A549 (cell line): ENCODE results near the gene STK26. TPM values are rescaled to one million over a fixed set of nuclear protein-coding genes. Genes with fewer than 3 reads are reported as not detected.
"Not testable (repeated sequence)": the region's sequence is repeated elsewhere in the genome, so short reads cannot be mapped to it uniquely, and the experiment has no call there.

Experiments
- ATAC-seq, 2 experiments: fragments of 200-7000 bp in 1 of 2; fragments of >200 bp in 1 of 2; cut with Nextera tagmentation in 1 of 2; cut with Tn5 transposase in 1 of 2; 3 replicates each; pipeline versions ENCODE4 v1.8.0 to v1.9.1; 2018 to 2020; ENCODE audit warnings: mild to moderate bottlenecking in 1 of 2, moderate library complexity in 1 of 2
- CTCF ChIA-PET: fragments of 300-600 bp; sonication (Branson Sonifier 250); formaldehyde crosslinking; extraction: SDS; loops from one replicate; lab custom pipeline; 2021; ENCODE audit warnings: antibody characterized with exemption, inconsistent platforms; lab: Yijun Ruan, JAX
- POLR2A ChIA-PET: fragments of 350-600 bp; formaldehyde crosslinking; extraction: SDS; loops from one replicate; lab custom pipeline; 2021; ENCODE audit warnings: antibody characterized with exemption, inconsistent platforms; lab: Yijun Ruan, JAX
- DNase-seq, 2 experiments: peaks; one replicate each; pipeline versions ENCODE4 v3.0.0 to v3.0.0-alpha.2; 2011 to 2016; ENCODE audit warnings: low read depth in 1 of 2, low spot score in 1 of 2
- FAIRE-seq: peaks from 2 replicates; lab custom pipeline; 2011; peaks lifted over from hg19 to GRCh38; lab: Jason Lieb, UNC
- H3K27ac ChIP-seq, 2 experiments: fragments of >200 bp; sonication (Bioruptor Twin); formaldehyde crosslinking; 3 replicates each; pipeline ENCODE4 v1.5.1; 2016 to 2017
- H3K4me1 ChIP-seq: fragments of >200 bp; sonication (Bioruptor Twin); formaldehyde crosslinking; 3 replicates; pipeline ENCODE4 v1.6.1; 2016
- H3K4me2 ChIP-seq: fragments of >200 bp; sonication (Bioruptor Twin); formaldehyde crosslinking; 3 replicates; pipeline ENCODE4 v1.6.1; 2016
- H3K4me3 ChIP-seq: fragments of >200 bp; sonication (Bioruptor Twin); formaldehyde crosslinking; 3 replicates; pipeline ENCODE4 v1.5.1; 2016
- H3K9me3 ChIP-seq: fragments of >200 bp; sonication (Bioruptor Twin); formaldehyde crosslinking; 3 replicates; pipeline ENCODE4 v1.6.1; 2016
- BHLHE40 ChIP-seq: IDR thresholded peaks from 2 replicates; pipeline ENCODE4 v1.6.1; 2012; ENCODE audit warnings: low read depth, low read length, inconsistent platforms
- CHD2 ChIP-seq: fragments of 150-350 bp; IDR thresholded peaks from 2 replicates; pipeline ENCODE4 v1.6.1; 2014; ENCODE audit warnings: low read length; ENCODE audit not compliant: partially characterized antibody
- EP300 ChIP-seq, 2 experiments: fragments of >200 bp; sonication (Bioruptor Twin); formaldehyde crosslinking; IDR thresholded peaks; 2 replicates in 1 of 2; 3 replicates in 1 of 2; pipeline ENCODE4 v1.6.1; 2016 to 2017
- ESRRA ChIP-seq: fragments of 150-350 bp; IDR thresholded peaks from 2 replicates; pipeline ENCODE4 v1.6.1; 2014; ENCODE audit warnings: mild to moderate bottlenecking, low read length, borderline replicate concordance
- FOSL2 ChIP-seq, 2 experiments: fragments of 450-650 bp in 1 of 2; fragments of >200 bp in 1 of 2; sonication (Bioruptor Twin) in 1 of 2; formaldehyde crosslinking; IDR thresholded peaks; 2 replicates each; pipeline versions ENCODE4 v1.5.0 to v1.6.1; 2016 to 2020; ENCODE audit warnings: mild to moderate bottlenecking in 1 of 2, moderate library complexity in 1 of 2
- FOXS1 ChIP-seq: fragments of 250-450 bp; sonication (Bioruptor Pico); IDR thresholded peaks from 2 replicates; pipeline ENCODE4 v1.5.0; 2020; ENCODE audit warnings: mild to moderate bottlenecking, moderate library complexity
- KDM1A ChIP-seq: fragments of 200-600 bp; sonication (generic); IDR thresholded peaks from 2 replicates; pipeline ENCODE4 v1.6.1; 2016; ENCODE audit warnings: low read depth, mild to moderate bottlenecking
- NPAS2 ChIP-seq: fragments of 250-450 bp; sonication (Bioruptor Pico); IDR thresholded peaks from 2 replicates; pipeline ENCODE4 v1.8.0; 2022; ENCODE audit warnings: mild to moderate bottlenecking, moderate library complexity, borderline replicate concordance
- PHF8 ChIP-seq: fragments of 200-600 bp; sonication (generic); IDR thresholded peaks from 2 replicates; pipeline ENCODE4 v1.6.1; 2016; ENCODE audit warnings: low read depth, mild to moderate bottlenecking, antibody characterized with exemption, moderate library complexity, borderline replicate concordance
- REST ChIP-seq: fragments of 200-600 bp; sonication (generic); IDR thresholded peaks from 2 replicates; pipeline ENCODE4 v1.6.1; 2016; ENCODE audit warnings: antibody characterized with exemption, mild to moderate bottlenecking, moderate library complexity
- SMC3 ChIP-seq: fragments of >200 bp; sonication (Bioruptor Twin); formaldehyde crosslinking; IDR thresholded peaks from 3 replicates; pipeline ENCODE4 v1.6.1; 2018; ENCODE audit warnings: inconsistent platforms
- SREBF2 ChIP-seq: fragments of 450-650 bp; IDR thresholded peaks from 2 replicates; pipeline ENCODE4 v1.6.1; 2014; ENCODE audit warnings: mild to moderate bottlenecking, moderate library complexity
- TP53 ChIP-seq: fragments of 250-450 bp; sonication (Bioruptor Pico); IDR thresholded peaks from 2 replicates; pipeline ENCODE4 v1.5.0; 2021; ENCODE audit warnings: mild to moderate bottlenecking, moderate library complexity
- USF2 ChIP-seq: fragments of 450-650 bp; IDR thresholded peaks from 2 replicates; pipeline ENCODE4 v1.6.1; 2014; ENCODE audit warnings: antibody characterized with exemption
- ZC3H11A ChIP-seq: fragments of 450-650 bp; IDR thresholded peaks from 2 replicates; pipeline ENCODE4 v1.6.1; 2014; ENCODE audit warnings: antibody characterized with exemption, mild to moderate bottlenecking
- ZSCAN20 ChIP-seq: fragments of 250-450 bp; sonication (Bioruptor Pico); IDR thresholded peaks from 2 replicates; pipeline ENCODE4 v1.8.0; 2022; ENCODE audit warnings: mild to moderate bottlenecking, moderate library complexity
- WGBS: methylation state at CpG from one replicate; pipeline ENCODE4 v1.1.6; 2017; ENCODE audit errors: missing lambda C conversion rate; 5-methylcytosine and 5-hydroxymethylcytosine counted together
- polyA plus RNA-seq, 4 experiments: library from polyadenylated mRNA; depleted of rRNA in 3 of 4; stranded (reverse); fragments of >200 nt; fragmentation: RNase III in 1 of 4; extraction: RNeasy Plus Mini Kit Qiagen cat#74134 plus additional on column Dnase treatment in 1 of 4; gene quantifications; 2 replicates in 3 of 4; 3 replicates in 1 of 4; pipeline ENCODE4 v1.2.3, GENCODE V29; 2011 to 2017
- TF ChIP-seq, protein P1 (sequence below): IDR thresholded peaks from 2 replicates; pipeline ENCODE4 v1.6.1; 2012; ENCODE audit warnings: low read depth, borderline replicate concordance

Gene STK26
- polyA plus RNA-seq, 2 of the 4 experiments (the other 2 are of a cell fraction): 11.5 to 23.9 TPM

DNA sequence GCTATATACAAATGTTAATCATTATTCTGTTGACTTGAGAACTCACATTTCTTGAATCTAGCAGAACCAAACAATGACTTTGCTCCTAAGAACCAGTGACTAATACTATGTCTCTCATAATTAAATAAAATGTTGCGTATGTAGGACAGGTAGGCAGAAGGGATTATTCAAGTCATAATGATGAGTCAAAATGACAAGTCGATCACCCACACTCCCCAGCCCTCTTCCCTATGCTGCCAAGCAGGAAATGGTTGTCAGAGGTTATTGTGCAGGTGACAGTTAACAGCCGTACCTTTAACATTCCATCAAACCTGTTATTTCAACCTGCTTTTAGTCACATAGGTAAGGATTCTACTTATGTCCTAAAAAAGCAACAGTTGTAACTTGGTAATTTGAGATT, 22.0 kb upstream of the STK26 start:
- H3K9me3 ChIP-seq: no peaks in the 10 kb centered on the region
- CTCF ChIA-PET: no interaction called here

GRCh38 chrX:132004728-132005127, 18.4 kb upstream of the STK26 start:
- no peaks in the 10 kb centered on the region for H3K9me3 ChIP-seq
- no peak for DNase-seq
- ATAC-seq: no peak
- H3K4me1 ChIP-seq: no peaks in the 10 kb centered on the region
- 30% methylated on average over 4 of the region's 4 CpGs for WGBS
- TF ChIP-seq, protein P1, sequence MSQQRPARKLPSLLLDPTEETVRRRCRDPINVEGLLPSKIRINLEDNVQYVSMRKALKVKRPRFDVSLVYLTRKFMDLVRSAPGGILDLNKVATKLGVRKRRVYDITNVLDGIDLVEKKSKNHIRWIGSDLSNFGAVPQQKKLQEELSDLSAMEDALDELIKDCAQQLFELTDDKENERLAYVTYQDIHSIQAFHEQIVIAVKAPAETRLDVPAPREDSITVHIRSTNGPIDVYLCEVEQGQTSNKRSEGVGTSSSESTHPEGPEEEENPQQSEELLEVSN: no peak
- no peak for TF ChIP-seq USF2
- no peak for TF ChIP-seq KDM1A
- no peak for TF ChIP-seq SMC3
- no peak for TF ChIP-seq ZC3H11A
- no peak for TF ChIP-seq PHF8
- TF ChIP-seq NPAS2: no peak
- TF ChIP-seq ZSCAN20 (CRISPR knock-in tag): no peak
- TF ChIP-seq SREBF2: no peak
- TF ChIP-seq, all 56 proteins: peak for 0
- FAIRE-seq: no peak
- Histone ChIP-seq H3K27ac (no peak overlapping the region), H3K4me3 (no peak overlapping the region), H3K4me2 (no peak overlapping the region)
- CTCF ChIA-PET: no interaction called here
- POLR2A ChIA-PET: no interaction called here

More for the DNA sequence above, 22.0 kb upstream of the STK26 start:
- H3K4me3 ChIP-seq: no peak overlapping the region
- no peak overlapping the region for H3K27ac ChIP-seq
- H3K4me1 ChIP-seq: no peaks in the 10 kb centered on the region
- no peak overlapping the region for H3K4me2 ChIP-seq
- FAIRE-seq: no peak
- POLR2A ChIA-PET: no interaction called here
- 16% methylated on average over 3 of the region's 3 CpGs for WGBS
- TF ChIP-seq BHLHE40: no peak
- TF ChIP-seq ESRRA: no peak
- DNase-seq: no peak
- no peak for ATAC-seq

- no peaks in the 10 kb centered on the region for H3K9me3 ChIP-seq
- H3K4me3 ChIP-seq: no peak overlapping the region
- no peak for FAIRE-seq
- no peak for ATAC-seq
- CTCF ChIA-PET: no interaction called here
- H3K27ac ChIP-seq: no peak overlapping the region
- DNase-seq: no peak
- POLR2A ChIA-PET: no interaction called here
- no peaks in the 10 kb centered on the region for H3K4me1 ChIP-seq
- WGBS: 48% methylated on average over 3 of the region's 3 CpGs
- TF ChIP-seq, protein P1: no peak
- TF ChIP-seq FOXS1 (CRISPR knock-in tag): no peak
- TF ChIP-seq NPAS2: no peak
- no peak for TF ChIP-seq EP300 (IDR thresholded peaks at IDR 0.05)
- no peak for TF ChIP-seq REST
- TF ChIP-seq FOSL2 (IDR thresholded peaks at IDR 0.05): no peak
- no peak for TF ChIP-seq FOSL2 (CRISPR knock-in tag; IDR thresholded peaks at IDR 0.05)
- no peak for TF ChIP-seq TP53
- TF ChIP-seq PHF8: no peak
- TF ChIP-seq CHD2: no peak
- no peak overlapping the region for H3K4me2 ChIP-seq
Measured at GRCh38 chrX:132009350-132009749, 13.8 kb upstream of the STK26 start.

DNA sequence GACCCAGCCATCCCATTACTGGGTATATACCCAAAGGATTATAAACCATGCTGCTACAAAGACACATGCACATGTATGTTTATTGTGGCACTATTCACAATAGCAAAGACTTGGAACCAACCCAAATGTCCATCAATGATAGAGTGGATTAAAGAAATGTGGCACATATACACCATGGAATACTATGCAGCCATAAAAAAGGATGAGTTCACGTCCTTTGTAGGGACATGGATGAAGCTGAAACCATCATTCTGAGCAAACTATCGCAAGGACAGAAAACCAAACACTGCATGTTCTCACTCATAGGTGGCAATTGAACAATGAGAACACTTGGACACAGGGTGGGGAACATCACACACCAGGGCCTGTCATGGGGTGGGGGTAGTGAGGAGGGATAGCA, 12.9 kb upstream of the STK26 start:
- H3K9me3 ChIP-seq, CTCF ChIA-PET, H3K4me3 ChIP-seq, H3K4me1 ChIP-seq, ATAC-seq, H3K27ac ChIP-seq, POLR2A ChIA-PET, DNase-seq, H3K4me2 ChIP-seq, FAIRE-seq: not testable (repeated sequence)
- 0% methylated on average over 2 of the region's 2 CpGs for WGBS
